Activated naive CD8-positive, alpha-beta T cell treated with anti-CD3 and anti-CD28 coated beads, Interleukin-2, amount 10 ng/mL, durations not matched to agents 7 days and 5 days (primary cell): ENCODE results near the gene PATZ1. TPM values are rescaled to one million over a fixed set of nuclear protein-coding genes. Genes with fewer than 3 reads are reported as not detected.
"Not testable (repeated sequence)": the region's sequence is repeated elsewhere in the genome, so short reads cannot be mapped to it uniquely, and the experiment has no call there.

Experiments used
- ATAC-seq: fragments of 150-1000 bp; cut with Tn5 transposase; one replicate; pipeline ENCODE4 v1.10.0; 2021; ENCODE audit warnings: low read depth, moderate library complexity
- POLR2A ChIA-PET: fragments of 350-600 bp; sonication (Branson Sonifier 250); formaldehyde crosslinking; loops from one replicate; lab custom pipeline; 2021; ENCODE audit warnings: antibody characterized with exemption; lab: Charles Lee
- DNase-seq: peaks from one replicate; pipeline ENCODE4 v3.0.0; 2021
- H3K27ac Mint-ChIP-seq: one replicate; pipeline ENCODE4 v1.8.0; 2022; ENCODE audit warnings: mild to moderate bottlenecking, mixed read lengths
- H3K27me3 Mint-ChIP-seq: one replicate; pipeline ENCODE4 v1.8.0; 2022; ENCODE audit warnings: mild to moderate bottlenecking, moderate library complexity, mixed read lengths
- H3K36me3 Mint-ChIP-seq: one replicate; pipeline ENCODE4 v1.8.0; 2021; ENCODE audit warnings: mild to moderate bottlenecking, mixed read lengths
- H3K4me1 Mint-ChIP-seq: one replicate; pipeline ENCODE4 v1.8.0; 2021; ENCODE audit warnings: mixed read lengths
- H3K4me3 Mint-ChIP-seq: one replicate; pipeline ENCODE4 v1.8.0; 2022; ENCODE audit warnings: mild to moderate bottlenecking, moderate library complexity, mixed read lengths
- H3K9me3 Mint-ChIP-seq: one replicate; pipeline ENCODE4 v1.8.0; 2021; ENCODE audit warnings: mixed read lengths
- total RNA-seq, 2 experiments: library from RNA; stranded (reverse); gene quantifications; one replicate each; pipeline ENCODE4 v1.2.3, GENCODE V29; 2021

Gene PATZ1
- total RNA-seq, 2 experiments from 2014 or later: 36.2 to 37.2 TPM

- not testable (repeated sequence) for H3K27me3 Mint-ChIP-seq, DNase-seq
Measured at GRCh38 chr22:31348009-31348337, 1.8 kb upstream of the PATZ1 start.

GRCh38 chr22:31347251-31348008 is 1.3 kb upstream of the PATZ1 start:
- H3K9me3 Mint-ChIP-seq: no peaks in the 10 kb centered on the region
- DNase-seq (peak; percentile 69), ATAC-seq (peak; percentile 21)
- POLR2A ChIA-PET: interaction anchor here (0.5 to 2.2 kb wide), 14 partner anchors 24 to 407 kb away, joined by 3 to 44 read pairs (median 8); partner anchors contain the start of genes DRG1, LIMK2, MORC2 and PIK3IP1
- peak overlapping the region; percentile 91 for H3K27ac Mint-ChIP-seq
- H3K4me3 Mint-ChIP-seq: peak overlapping the region; percentile 84
- no peaks in the 10 kb centered on the region for H3K27me3 Mint-ChIP-seq
- peaks cover 31% of the 10 kb centered on the region for H3K4me1 Mint-ChIP-seq
- H3K36me3 Mint-ChIP-seq: peaks cover 11% of the 10 kb centered on the region

More at GRCh38 chr22:31348009-31348337, 1.8 kb upstream of the PATZ1 start:
- not testable (repeated sequence) for ATAC-seq, H3K9me3 Mint-ChIP-seq
- Mint-ChIP-seq H3K27ac (peak overlapping the region; percentile 91), H3K4me1 (peaks cover 25% of the 10 kb centered on the region), H3K36me3 (peaks cover 11% of the 10 kb centered on the region), H3K4me3 (peak overlapping the region; percentile 84)
- POLR2A ChIA-PET: interaction anchor here (0.6 to 2.2 kb wide), 6 partner anchors 53 to 408 kb away, joined by 3 to 44 read pairs (median 16); partner anchors contain the start of genes DRG1, MORC2 and TUG1

DNA sequence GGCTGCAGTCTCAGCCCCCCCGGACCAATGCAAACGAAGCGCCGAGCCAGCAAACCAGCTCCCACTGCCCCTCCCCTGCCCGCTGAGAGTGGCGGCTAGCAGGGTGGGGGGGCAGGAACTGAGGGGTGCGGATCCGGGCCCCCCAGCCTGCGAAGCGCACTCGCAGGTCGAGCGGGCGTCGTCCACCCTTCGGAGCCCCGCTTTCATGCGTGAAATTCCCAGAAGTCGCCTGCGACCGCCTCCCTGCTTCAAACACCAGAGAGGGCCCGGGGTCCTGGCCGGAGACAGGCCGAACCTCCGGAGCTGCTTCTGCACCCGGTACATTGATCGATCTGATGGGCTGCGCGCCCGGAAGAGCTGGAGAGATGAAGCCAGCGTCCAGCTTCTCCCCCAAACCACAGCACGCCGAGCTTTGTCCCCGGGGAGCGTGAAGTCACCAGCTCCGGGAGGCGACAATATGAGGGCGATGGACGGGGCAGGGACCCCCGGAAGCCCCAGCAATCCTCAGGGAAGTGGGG is 646 bp upstream of the PATZ1 start:
- POLR2A ChIA-PET: interaction anchor here (0.5 to 2.2 kb wide), 18 partner anchors 10 to 406 kb away, joined by 3 to 44 read pairs (median 5); partner anchors contain the start of genes DRG1, LIMK2, MORC2 and PIK3IP1
- Mint-ChIP-seq H3K9me3 (no peaks in the 10 kb centered on the region), H3K36me3 (peaks cover 14% of the 10 kb centered on the region), H3K27ac (peak overlapping the region; percentile 91), H3K27me3 (no peaks in the 10 kb centered on the region), H3K4me3 (peak overlapping the region; percentile 84), H3K4me1 (peaks cover 36% of the 10 kb centered on the region)
- DNase-seq (peak; percentile 70), ATAC-seq (peak; percentile 4)

GRCh38 chr22:31345331-31346254 is 553 bp downstream of the PATZ1 start:
- Mint-ChIP-seq H3K4me3 (peak overlapping the region; percentile 86), H3K27me3 (no peaks in the 10 kb centered on the region), H3K9me3 (no peaks in the 10 kb centered on the region), H3K27ac (peak overlapping the region; percentile 88), H3K4me1 (peaks cover 44% of the 10 kb centered on the region), H3K36me3 (peaks cover 15% of the 10 kb centered on the region)
- DNase-seq (peak; percentile 95), ATAC-seq (peak; percentile 54)
- POLR2A ChIA-PET: interaction anchor here (0.9 to 2.6 kb wide), 20 partner anchors 8 to 407 kb away, joined by 3 to 44 read pairs (median 6); partner anchors contain the start of genes DRG1, LIMK2, MORC2 and PIK3IP1

- Mint-ChIP-seq H3K36me3 (peaks cover 15% of the 10 kb centered on the region), H3K9me3 (no peaks in the 10 kb centered on the region), H3K4me3 (peak overlapping the region; percentile 86), H3K27ac (peak overlapping the region; percentile 88), H3K4me1 (peaks cover 49% of the 10 kb centered on the region), H3K27me3 (no peaks in the 10 kb centered on the region)
- ATAC-seq (no peak), DNase-seq (peak; percentile 55)
- POLR2A ChIA-PET: interaction anchor here (1.1 to 2.6 kb wide), 8 partner anchors 13 to 185 kb away, joined by 3 to 8 read pairs (median 4); partner anchors contain the start of genes DRG1, LIMK2, PIK3IP1 and RNF185
Measured at GRCh38 chr22:31344578-31345330, 1.4 kb downstream of the PATZ1 start.

- POLR2A ChIA-PET: interaction anchor here (1.1 to 2.6 kb wide), 6 partner anchors 12 to 132 kb away, joined by 3 to 8 read pairs (median 5); partner anchors contain the start of genes DRG1, LIMK2 and PIK3IP1
- DNase-seq: peak; percentile 61
- no peak for ATAC-seq
- Mint-ChIP-seq H3K27me3 (no peaks in the 10 kb centered on the region), H3K4me3 (peak overlapping the region; percentile 86), H3K27ac (peak overlapping the region; percentile 88), H3K9me3 (no peaks in the 10 kb centered on the region), H3K36me3 (peaks cover 17% of the 10 kb centered on the region), H3K4me1 (peaks cover 49% of the 10 kb centered on the region)
Measured at GRCh38 chr22:31344256-31344577, 1.9 kb downstream of the PATZ1 start.

DNA sequence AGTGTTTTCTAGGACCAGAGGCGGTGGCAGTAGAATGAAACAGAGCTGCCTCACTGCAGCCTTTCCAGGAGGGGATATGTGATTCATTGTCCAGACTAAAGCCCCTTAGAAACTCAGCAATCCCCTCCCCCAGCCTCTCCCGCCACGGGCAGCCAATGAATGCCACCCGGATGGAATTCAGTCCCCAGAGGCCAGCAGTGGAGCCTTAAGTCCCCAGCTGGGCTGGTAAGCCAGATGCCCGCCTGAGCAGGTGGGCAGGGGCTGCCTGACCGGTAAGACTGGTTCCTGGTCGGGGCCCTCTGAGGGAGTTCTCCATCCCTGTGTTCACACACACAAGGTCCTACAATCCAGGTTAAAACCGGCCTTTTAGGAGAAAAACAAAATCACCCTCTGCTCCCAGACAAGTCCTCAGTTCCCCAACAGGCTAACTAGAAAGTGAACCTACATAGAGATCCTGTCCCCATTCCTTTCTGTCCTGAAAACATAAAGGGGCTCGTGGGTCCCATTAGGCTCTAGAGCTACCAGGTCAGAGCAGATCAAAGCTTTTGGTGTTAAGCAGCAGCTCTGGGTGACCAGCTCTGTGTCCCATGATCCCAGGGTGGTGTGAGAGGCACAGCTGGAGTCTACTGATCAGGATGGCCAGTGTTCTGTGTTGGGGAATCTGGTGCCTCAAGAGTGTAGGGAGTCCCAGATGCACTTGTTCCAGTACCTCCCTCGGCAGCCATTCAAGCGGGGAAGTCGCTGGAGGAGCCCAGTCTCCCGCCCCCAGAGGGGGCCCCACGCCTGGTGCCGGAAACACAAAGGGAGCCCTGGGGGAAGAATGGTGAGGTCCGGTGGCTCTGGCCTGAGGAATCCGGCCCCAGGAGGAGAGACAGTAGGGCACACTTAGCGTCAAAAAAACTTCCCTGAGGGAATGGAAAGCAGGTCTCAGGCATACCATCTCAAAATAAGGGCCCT is 2.6 kb downstream of the PATZ1 start:
- H3K4me1 Mint-ChIP-seq: peaks cover 54% of the 10 kb centered on the region
- peaks cover 18% of the 10 kb centered on the region for H3K36me3 Mint-ChIP-seq
- H3K4me3 Mint-ChIP-seq: peak overlapping the region; percentile 86
- no peaks in the 10 kb centered on the region for H3K9me3 Mint-ChIP-seq
- peak overlapping the region; percentile 88 for H3K27ac Mint-ChIP-seq
- ATAC-seq (no peak), DNase-seq (peak; percentile 43)
- H3K27me3 Mint-ChIP-seq: no peaks in the 10 kb centered on the region
- POLR2A ChIA-PET: interaction anchor here (1.3 to 2.6 kb wide), 3 partner anchors 11 to 56 kb away, joined by 5 to 8 read pairs (median 6); partner anchors contain the start of gene DRG1

DNA sequence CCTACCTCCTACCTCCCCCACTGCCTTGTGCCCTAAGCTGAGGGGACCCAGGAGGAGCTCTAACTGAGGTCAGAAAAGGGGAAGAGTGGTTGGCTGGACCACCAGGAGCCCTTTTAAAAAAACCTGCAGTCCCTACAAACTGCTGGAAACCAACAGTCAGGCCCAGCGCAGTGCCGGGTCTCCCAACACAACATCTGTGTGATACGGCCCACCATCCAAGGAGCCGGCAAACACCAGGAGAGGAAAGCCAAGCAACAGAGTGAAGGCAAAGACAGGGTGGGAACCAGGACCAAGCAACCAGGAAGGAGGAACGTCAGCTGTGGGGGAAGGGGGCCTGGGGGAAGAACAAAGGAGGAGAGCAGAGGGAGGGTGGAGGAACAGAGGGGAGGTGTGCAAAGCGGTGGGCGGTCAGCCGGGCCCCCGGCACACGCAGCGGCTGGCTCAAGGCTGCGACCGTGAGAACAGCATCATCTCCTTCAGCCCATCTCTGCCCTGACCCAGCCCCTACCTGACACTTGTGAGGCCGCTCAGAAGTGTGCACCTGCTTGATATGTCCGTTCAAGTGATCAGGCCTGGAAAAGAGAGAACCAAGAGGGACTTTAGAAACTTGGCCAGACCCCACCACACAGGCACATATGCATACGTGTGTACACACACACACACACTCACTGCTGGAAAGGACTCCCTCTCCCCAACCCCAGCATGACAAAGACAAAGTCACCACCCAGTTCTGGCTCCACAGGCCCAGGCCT is 3.6 kb downstream of the PATZ1 start:
- H3K27me3 Mint-ChIP-seq: no peaks in the 10 kb centered on the region
- peaks cover 18% of the 10 kb centered on the region for H3K36me3 Mint-ChIP-seq
- peak overlapping the region; percentile 86 for H3K4me3 Mint-ChIP-seq
- POLR2A ChIA-PET: interaction anchor here (0.6 to 2.6 kb wide), 2 partner anchors 57 to 230 kb away, joined by 3 to 8 read pairs; partner anchors contain the start of gene DRG1
- peak overlapping the region; percentile 54 for H3K27ac Mint-ChIP-seq
- H3K9me3 Mint-ChIP-seq: no peaks in the 10 kb centered on the region
- ATAC-seq (no peak), DNase-seq (no peak)
- H3K4me1 Mint-ChIP-seq: peaks cover 56% of the 10 kb centered on the region

DNA sequence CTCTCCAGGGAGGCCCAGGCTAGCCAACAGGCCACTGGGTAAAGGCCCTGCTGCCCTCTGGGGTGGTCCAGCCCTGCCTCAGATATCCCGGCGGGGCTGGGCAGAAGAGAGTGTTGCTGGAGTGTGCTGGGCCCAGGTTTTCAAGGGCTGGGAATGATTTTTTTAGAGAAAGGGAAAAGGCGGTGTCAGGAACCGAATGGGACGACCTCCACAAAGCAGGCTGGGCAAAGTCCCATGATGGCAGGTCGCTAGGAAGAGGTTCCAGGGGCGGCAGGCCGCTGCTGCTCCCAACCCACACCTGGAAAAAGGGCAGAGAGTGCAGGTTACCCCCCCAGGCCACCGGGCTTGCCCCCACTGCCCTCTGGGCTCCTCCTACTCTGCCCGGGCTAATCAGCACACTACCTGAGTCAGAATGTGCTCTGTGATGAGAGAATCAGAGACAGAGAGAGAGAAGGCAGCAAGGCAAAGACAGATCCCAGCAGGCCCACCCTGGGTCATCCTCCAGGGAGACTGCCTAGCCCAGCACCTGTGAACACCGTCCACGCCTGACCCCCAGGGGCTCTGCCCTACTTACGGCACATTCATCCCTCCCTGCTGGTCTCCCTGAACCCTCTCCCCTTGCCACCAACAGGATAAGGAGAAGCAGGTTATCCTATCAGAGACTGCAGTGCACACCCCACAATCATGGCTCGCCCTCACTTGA is 4.6 kb downstream of the PATZ1 start:
- Mint-ChIP-seq H3K9me3 (no peaks in the 10 kb centered on the region), H3K36me3 (peaks cover 23% of the 10 kb centered on the region), H3K27me3 (no peaks in the 10 kb centered on the region), H3K4me1 (peaks cover 61% of the 10 kb centered on the region), H3K4me3 (peak overlapping the region; percentile 86), H3K27ac (no peak overlapping the region)
- POLR2A ChIA-PET: no interaction called here
- ATAC-seq (no peak), DNase-seq (no peak)

DNA sequence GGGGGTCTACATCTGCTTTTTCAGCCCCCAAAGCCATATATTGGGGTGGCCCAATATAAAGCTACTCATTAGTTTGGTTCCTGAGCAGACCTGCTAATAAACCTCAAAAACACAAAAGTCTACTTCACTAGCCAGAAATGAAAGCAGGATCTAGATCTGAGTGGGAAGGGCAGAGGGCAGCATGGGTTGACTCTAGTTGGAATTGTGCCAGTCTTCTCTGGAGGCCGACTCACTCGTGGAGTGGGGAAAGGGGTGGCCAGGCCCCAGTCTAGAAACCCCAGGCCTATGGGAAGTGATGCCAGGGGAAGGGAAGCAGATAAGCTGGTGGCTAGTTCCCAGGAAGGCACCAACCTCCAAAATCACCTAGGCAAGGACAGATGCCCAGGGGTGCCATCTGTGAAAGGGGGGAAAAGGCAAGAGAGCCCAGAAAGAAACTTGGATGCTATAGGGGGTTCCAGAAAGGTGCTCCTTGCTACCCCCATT is 5.3 kb downstream of the PATZ1 start:
- no peak for DNase-seq
- Mint-ChIP-seq H3K36me3 (peaks cover 23% of the 10 kb centered on the region), H3K27ac (no peak overlapping the region), H3K9me3 (no peaks in the 10 kb centered on the region), H3K4me3 (no peak overlapping the region), H3K27me3 (no peaks in the 10 kb centered on the region), H3K4me1 (peaks cover 61% of the 10 kb centered on the region)
- POLR2A ChIA-PET: no interaction called here
- no peak for ATAC-seq
